ENCODE results near the gene MARCHF9.

The MARCHF9 gene

GRCh38 chr12:57741844-57742738 is 12.8 kb upstream of the MARCHF9 start:
- Histone ChIP-seq H3K27ac (ENCODE audit: low read depth, low read length) (no peak overlapping the region), H3K9me3 (ENCODE audit: low read length) (no peaks in the 10 kb centered on the region), H3K27me3 (ENCODE audit: control insufficient read depth in 1 of 2, insufficient read depth in 2 of 2, low read length in 2 of 2) (peaks cover 15 to 32% of the 10 kb centered on the region in 2 donors), H3K9ac (ENCODE audit: low read length) (no peak overlapping the region), H3K4me1 (ENCODE audit: insufficient read depth, low read length) (peaks cover 18% of the 10 kb centered on the region), H3K4me3 (ENCODE audit: low read depth in 1 of 2, low read length in 2 of 2) (no peak overlapping the region), H3K36me3 (ENCODE audit: insufficient read depth, low read length) (peaks cover 11% of the 10 kb centered on the region)

GRCh38 chr12:57743769-57744168 is 11.1 kb upstream of the MARCHF9 start:
- H3K4me3 ChIP-seq (ENCODE audit: low read depth in 1 of 2, low read length in 2 of 2): no peak overlapping the region
- H3K36me3 ChIP-seq (ENCODE audit: insufficient read depth, low read length): peaks cover 26% of the 10 kb centered on the region
- H3K9ac ChIP-seq (ENCODE audit: low read length): no peak overlapping the region
- H3K4me1 ChIP-seq (ENCODE audit: insufficient read depth, low read length): peaks cover 15% of the 10 kb centered on the region
- H3K9me3 ChIP-seq (ENCODE audit: low read length): no peaks in the 10 kb centered on the region
- H3K27me3 ChIP-seq (ENCODE audit: control insufficient read depth in 1 of 2, insufficient read depth in 2 of 2, low read length in 2 of 2): peaks cover 11 to 16% of the 10 kb centered on the region in 2 donors
- H3K27ac ChIP-seq (ENCODE audit: low read depth, low read length): no peak overlapping the region

GRCh38 chr12:57744194-57744776 is 10.6 kb upstream of the MARCHF9 start:
- Histone ChIP-seq H3K9ac (ENCODE audit: low read length) (no peak overlapping the region), H3K4me3 (ENCODE audit: low read depth in 1 of 2, low read length in 2 of 2) (peak overlapping the region; percentile 77 to 95), H3K36me3 (ENCODE audit: insufficient read depth, low read length) (peaks cover 29% of the 10 kb centered on the region), H3K4me1 (ENCODE audit: insufficient read depth, low read length) (peaks cover 15% of the 10 kb centered on the region), H3K27ac (ENCODE audit: low read depth, low read length) (peak overlapping the region; percentile 77), H3K27me3 (ENCODE audit: control insufficient read depth in 1 of 2, insufficient read depth in 2 of 2, low read length in 2 of 2) (peaks cover 7 to 10% of the 10 kb centered on the region in 2 donors), H3K9me3 (ENCODE audit: low read length) (no peaks in the 10 kb centered on the region)

- H3K4me1 ChIP-seq (ENCODE audit: insufficient read depth, low read length): peaks cover 15% of the 10 kb centered on the region
- H3K9ac ChIP-seq (ENCODE audit: low read length): peak within 1 kb of the TSS; percentile 97
- H3K36me3 ChIP-seq (ENCODE audit: insufficient read depth, low read length): peaks cover 34% of the 10 kb centered on the region
- H3K9me3 ChIP-seq (ENCODE audit: low read length): no peaks in the 10 kb centered on the region
- peak within 1 kb of the TSS; percentile 77 to 95 for H3K4me3 ChIP-seq (ENCODE audit: low read depth in 1 of 2, low read length in 2 of 2)
- H3K27ac ChIP-seq (ENCODE audit: low read depth, low read length): peak within 1 kb of the TSS; percentile 77
- peaks cover under 1 to 4% of the 10 kb centered on the region in 2 donors for H3K27me3 ChIP-seq (ENCODE audit: control insufficient read depth in 1 of 2, insufficient read depth in 2 of 2, low read length in 2 of 2)
Observed at GRCh38 chr12:57744777-57745484, 10.0 kb upstream of the MARCHF9 start, which contains the start of gene TSPAN31. Gene TSPAN31, plus strand, starts transcription at chr12:57745039. Its CDS starts 116 bp downstream, at chr12:57745155.

GRCh38 chr12:57745485-57745881 is 9.4 kb upstream of the MARCHF9 start:
- H3K4me1 ChIP-seq (ENCODE audit: insufficient read depth, low read length): peaks cover 17% of the 10 kb centered on the region
- peak overlapping the region; percentile 77 for H3K27ac ChIP-seq (ENCODE audit: low read depth, low read length)
- no peaks in the 10 kb centered on the region for H3K9me3 ChIP-seq (ENCODE audit: low read length)
- H3K27me3 ChIP-seq (ENCODE audit: control insufficient read depth in 1 of 2, insufficient read depth in 2 of 2, low read length in 2 of 2): no peaks in the 10 kb centered on the region
- H3K36me3 ChIP-seq (ENCODE audit: insufficient read depth, low read length): peaks cover 38% of the 10 kb centered on the region
- peak overlapping the region; percentile 97 for H3K9ac ChIP-seq (ENCODE audit: low read length)
- H3K4me3 ChIP-seq (ENCODE audit: low read depth in 1 of 2, low read length in 2 of 2): peak overlapping the region; percentile 77 to 95

- Histone ChIP-seq H3K4me3 (ENCODE audit: low read depth in 1 of 2, low read length in 2 of 2) (peak overlapping the region; percentile 77 to 95), H3K27me3 (ENCODE audit: control insufficient read depth in 1 of 2, insufficient read depth in 2 of 2, low read length in 2 of 2) (no peaks in the 10 kb centered on the region), H3K36me3 (ENCODE audit: insufficient read depth, low read length) (peaks cover 42% of the 10 kb centered on the region), H3K9ac (ENCODE audit: low read length) (peak overlapping the region; percentile 97), H3K27ac (ENCODE audit: low read depth, low read length) (peak overlapping the region; percentile 77), H3K4me1 (ENCODE audit: insufficient read depth, low read length) (peaks cover 23% of the 10 kb centered on the region), H3K9me3 (ENCODE audit: low read length) (no peaks in the 10 kb centered on the region)
Observed at GRCh38 chr12:57746025-57746424, 8.9 kb upstream of the MARCHF9 start.

GRCh38 chr12:57749061-57749460 is 5.8 kb upstream of the MARCHF9 start:
- peaks cover 42% of the 10 kb centered on the region for H3K36me3 ChIP-seq (ENCODE audit: insufficient read depth, low read length)
- H3K4me3 ChIP-seq (ENCODE audit: low read depth in 1 of 2, low read length in 2 of 2): no peak overlapping the region
- no peaks in the 10 kb centered on the region for H3K27me3 ChIP-seq (ENCODE audit: control insufficient read depth in 1 of 2, insufficient read depth in 2 of 2, low read length in 2 of 2)
- no peak overlapping the region for H3K9ac ChIP-seq (ENCODE audit: low read length)
- no peaks in the 10 kb centered on the region for H3K9me3 ChIP-seq (ENCODE audit: low read length)
- H3K4me1 ChIP-seq (ENCODE audit: insufficient read depth, low read length): peaks cover 36% of the 10 kb centered on the region
- no peak overlapping the region for H3K27ac ChIP-seq (ENCODE audit: low read depth, low read length)

GRCh38 chr12:57750561-57751431 is 4.1 kb upstream of the MARCHF9 start:
- no peaks in the 10 kb centered on the region for H3K27me3 ChIP-seq (ENCODE audit: control insufficient read depth in 1 of 2, insufficient read depth in 2 of 2, low read length in 2 of 2)
- H3K9me3 ChIP-seq (ENCODE audit: low read length): no peaks in the 10 kb centered on the region
- peak overlapping the region; percentile 90 for H3K9ac ChIP-seq (ENCODE audit: low read length)
- peaks cover 36% of the 10 kb centered on the region for H3K4me1 ChIP-seq (ENCODE audit: insufficient read depth, low read length)
- H3K27ac ChIP-seq (ENCODE audit: low read depth, low read length): peak overlapping the region; percentile 64
- H3K36me3 ChIP-seq (ENCODE audit: insufficient read depth, low read length): peaks cover 42% of the 10 kb centered on the region
- peak overlapping the region; percentile 38 to 79 for H3K4me3 ChIP-seq (ENCODE audit: low read depth in 1 of 2, low read length in 2 of 2)

- H3K27me3 ChIP-seq (ENCODE audit: control insufficient read depth in 1 of 2, insufficient read depth in 2 of 2, low read length in 2 of 2): no peaks in the 10 kb centered on the region
- peak overlapping the region; percentile 90 for H3K9ac ChIP-seq (ENCODE audit: low read length)
- peaks cover 37% of the 10 kb centered on the region for H3K4me1 ChIP-seq (ENCODE audit: insufficient read depth, low read length)
- H3K27ac ChIP-seq (ENCODE audit: low read depth, low read length): peak overlapping the region; percentile 64
- peak overlapping the region; percentile 38 to 79 for H3K4me3 ChIP-seq (ENCODE audit: low read depth in 1 of 2, low read length in 2 of 2)
- H3K9me3 ChIP-seq (ENCODE audit: low read length): no peaks in the 10 kb centered on the region
- H3K36me3 ChIP-seq (ENCODE audit: insufficient read depth, low read length): peaks cover 36% of the 10 kb centered on the region
Observed at GRCh38 chr12:57751432-57751787, 3.5 kb upstream of the MARCHF9 start.

GRCh38 chr12:57751788-57752667 is 2.9 kb upstream of the MARCHF9 start, which contains the start of gene CDK4:
Gene CDK4, minus strand, starts transcription at chr12:57752310. Its CDS starts 593 bp downstream, at chr12:57751717.
- no peaks in the 10 kb centered on the region for H3K27me3 ChIP-seq (ENCODE audit: control insufficient read depth in 1 of 2, insufficient read depth in 2 of 2, low read length in 2 of 2)
- peak within 1 kb of the TSS; percentile 90 for H3K9ac ChIP-seq (ENCODE audit: low read length)
- peaks cover 39% of the 10 kb centered on the region for H3K4me1 ChIP-seq (ENCODE audit: insufficient read depth, low read length)
- peak within 1 kb of the TSS; percentile 38 to 79 for H3K4me3 ChIP-seq (ENCODE audit: low read depth in 1 of 2, low read length in 2 of 2)
- peak within 1 kb of the TSS; percentile 64 for H3K27ac ChIP-seq (ENCODE audit: low read depth, low read length)
- H3K9me3 ChIP-seq (ENCODE audit: low read length): no peaks in the 10 kb centered on the region
- H3K36me3 ChIP-seq (ENCODE audit: insufficient read depth, low read length): peaks cover 31% of the 10 kb centered on the region
